NCI-H2107 treated with DMSO at 0.1 percent for 48 hours (cell line): ENCODE results near the gene USB1.

ENCODE experiments used
- DNase-seq: peaks from one replicate; lab custom pipeline; 2025; ENCODE audit not compliant: unreplicated experiment; lab: John Stamatoyannopoulos, UW

Gene USB1

GRCh38 chr16:58046054-58046881, 45.1 kb downstream of the USB1 start:
- no peak for DNase-seq

- DNase-seq, result no peak
Observed at GRCh38 chr16:58046936-58047335, 45.7 kb downstream of the USB1 start.

DNA sequence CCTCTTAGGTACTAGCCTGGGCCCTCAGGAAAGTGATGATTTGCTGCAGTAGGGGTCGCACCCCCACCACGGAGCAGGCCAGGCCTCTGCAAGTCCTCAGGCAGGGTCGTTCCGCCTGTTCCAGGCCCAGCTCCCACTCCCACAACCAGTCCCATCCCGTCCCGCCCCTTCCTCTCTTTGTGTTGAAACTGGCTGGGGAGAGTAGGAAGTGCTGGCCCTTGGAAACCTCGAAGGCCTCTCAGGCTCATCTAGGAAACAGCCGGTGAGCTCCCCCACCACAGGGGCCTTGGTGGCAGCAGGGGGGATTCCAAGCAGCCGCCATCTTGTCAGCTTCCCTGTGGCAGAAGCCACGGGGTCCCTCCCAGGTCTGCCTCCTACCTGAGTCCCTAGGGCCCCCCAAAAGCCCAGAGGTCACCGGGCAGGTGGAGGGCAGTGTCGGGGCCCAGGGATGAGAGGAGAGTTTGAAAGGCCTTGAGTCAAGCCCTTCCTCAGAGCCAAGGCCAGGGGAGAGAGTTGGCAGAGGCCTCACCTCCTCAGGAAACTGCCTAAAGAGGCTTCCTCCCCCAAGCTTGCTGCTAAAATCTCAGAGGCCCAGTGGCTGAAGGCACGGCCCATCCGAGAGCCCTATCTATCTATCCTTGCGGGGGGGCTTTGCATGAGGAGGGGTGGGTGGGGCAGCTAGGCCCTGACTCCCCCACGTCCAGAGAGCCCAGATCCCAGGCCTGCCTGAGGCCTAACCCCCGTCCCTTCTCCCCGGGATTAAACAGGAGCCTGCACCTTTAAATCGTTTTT, 46.5 kb downstream of the USB1 start:
- DNase-seq, result no peak

DNA sequence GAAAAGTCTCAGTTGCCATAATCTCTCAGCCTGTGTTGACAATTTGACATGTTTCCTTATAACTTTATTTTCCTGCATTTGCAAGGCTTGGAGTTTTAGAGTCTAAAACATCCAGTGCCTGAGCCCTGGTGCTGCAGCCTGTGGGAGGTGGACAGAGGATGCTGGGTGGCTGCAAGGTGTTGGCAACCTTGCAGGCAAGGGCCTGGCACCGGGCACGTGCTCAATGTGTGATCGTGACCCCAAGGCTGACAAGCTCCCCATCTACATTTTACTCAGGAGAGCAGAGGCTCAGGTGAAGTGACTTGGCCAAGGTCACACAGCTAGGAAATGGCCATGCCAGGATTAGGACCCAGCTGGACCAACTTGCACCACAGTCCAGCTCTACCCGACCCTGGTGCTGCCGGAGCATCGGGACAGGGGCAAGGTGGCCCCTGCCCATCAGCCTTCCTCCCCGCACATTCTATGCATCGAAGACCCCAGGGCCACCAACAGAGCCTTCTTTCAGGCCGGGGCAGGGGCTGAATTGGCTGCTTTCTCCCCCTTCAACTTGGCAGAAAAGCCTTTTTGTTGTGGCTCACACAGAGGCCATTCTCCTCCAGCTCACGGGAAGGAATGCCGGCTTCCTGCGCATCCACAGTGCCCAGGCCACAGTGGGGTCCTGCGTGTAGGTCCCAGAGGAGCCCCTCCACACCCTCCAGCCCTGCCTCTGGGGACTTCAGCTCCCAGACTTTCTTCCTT, 47.5 kb downstream of the USB1 start:
- DNase-seq, result no peak

DNA sequence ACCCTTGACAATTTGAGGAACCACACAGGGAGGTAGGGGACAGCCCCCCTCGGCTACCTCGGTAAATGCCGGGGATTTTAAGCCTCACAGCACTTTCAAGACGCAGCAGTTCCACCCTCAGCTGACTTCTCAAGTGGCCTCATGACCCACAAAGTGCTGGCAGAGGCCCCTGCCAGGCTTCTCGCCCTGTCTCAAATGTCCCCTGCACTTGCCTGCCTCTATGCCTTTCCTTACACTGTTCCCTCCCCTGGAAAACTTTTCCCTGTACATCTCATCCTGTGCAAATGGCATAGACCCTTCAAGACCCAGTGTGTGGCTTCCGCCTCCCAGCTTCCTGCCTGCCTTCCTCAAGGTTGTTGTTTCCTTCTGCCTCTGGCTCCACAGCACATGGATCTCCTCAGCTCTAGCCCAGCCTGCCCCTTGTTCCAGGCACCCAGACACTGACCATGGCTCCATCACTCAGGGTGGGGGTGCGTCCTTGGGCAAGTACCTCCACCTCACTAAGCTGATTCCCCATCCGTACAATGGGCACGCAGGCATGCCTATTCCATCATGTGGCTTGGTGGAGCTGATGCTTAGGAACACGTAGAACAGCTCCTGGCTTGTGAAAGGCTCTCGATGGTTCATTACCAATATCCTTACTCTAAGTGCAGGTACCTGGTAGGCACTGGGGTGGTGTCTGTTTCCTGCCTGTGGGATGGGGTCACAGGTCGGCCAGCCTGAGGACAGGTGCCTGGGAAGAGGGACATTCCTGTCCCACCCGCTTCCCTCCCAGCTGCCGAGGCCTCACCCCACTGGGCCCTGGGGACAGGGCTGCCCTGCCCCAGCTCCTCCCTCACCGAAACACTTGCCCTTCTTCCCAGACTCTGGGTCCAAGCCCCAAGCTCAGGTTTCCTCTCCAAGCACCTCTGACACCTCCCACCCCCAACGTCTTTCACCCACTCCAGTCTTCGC, 48.3 kb downstream of the USB1 start:
- DNase-seq, result no peak

GRCh38 chr16:58051296-58051695, 50.1 kb downstream of the USB1 start:
- no peak for DNase-seq

DNA sequence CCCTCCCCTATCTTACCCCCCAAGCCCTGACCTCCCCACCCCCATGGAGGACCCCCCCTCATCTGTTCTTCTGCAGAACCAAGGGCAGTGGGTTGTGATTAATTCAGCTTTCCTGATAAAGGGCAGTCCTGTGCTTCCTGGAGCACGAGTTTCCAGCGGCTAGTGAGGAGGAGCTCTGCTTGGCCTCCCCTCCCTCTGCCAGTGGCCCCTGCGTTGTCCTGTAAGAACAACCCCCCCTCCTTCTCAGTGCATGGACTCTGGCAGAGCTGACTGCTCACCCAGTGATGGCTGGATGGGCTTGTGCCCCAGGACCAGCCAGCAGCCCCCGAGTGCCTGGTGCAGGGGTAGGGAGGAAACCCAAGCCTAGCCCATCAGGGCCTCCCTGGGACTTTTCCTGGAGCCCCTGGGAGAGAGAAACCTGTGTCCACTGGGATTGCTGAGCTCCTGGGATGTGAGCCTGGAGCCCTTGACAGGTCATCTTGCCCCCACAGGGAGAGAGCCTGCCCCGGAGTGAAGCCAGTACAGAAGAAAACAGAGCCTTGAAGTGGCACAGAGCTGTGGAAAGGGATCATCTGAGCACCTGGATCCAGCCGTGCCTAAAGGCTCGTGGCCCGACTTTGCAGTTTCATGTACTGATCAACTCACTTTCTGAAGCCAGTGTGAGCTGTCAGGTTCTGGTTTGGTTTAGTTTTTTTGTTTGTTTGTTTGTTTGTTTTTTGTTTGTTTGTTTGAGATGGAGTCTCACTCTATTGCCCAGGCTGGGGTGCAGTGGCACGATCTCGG, 50.8 kb downstream of the USB1 start:
- DNase-seq, result no peak

DNA sequence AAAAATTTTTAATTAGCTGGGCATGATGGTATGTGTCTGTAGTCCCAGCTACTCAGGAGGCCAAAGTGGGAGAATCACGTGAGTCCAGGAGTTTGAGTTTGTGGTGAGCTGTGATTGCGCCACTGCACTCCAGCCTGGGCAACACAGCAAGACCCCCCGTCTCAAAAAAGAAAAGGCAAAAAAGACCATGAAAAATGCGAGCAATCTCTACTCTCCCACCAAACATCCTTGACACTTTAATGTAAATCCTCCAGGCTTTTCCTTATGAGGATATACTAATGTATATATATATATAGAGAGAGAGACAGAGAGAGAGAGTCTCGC, 52.4 kb downstream of the USB1 start:
- DNase-seq, result no peak

- no peak for DNase-seq
Observed at GRCh38 chr16:58054289-58054688, 53.1 kb downstream of the USB1 start.

DNA sequence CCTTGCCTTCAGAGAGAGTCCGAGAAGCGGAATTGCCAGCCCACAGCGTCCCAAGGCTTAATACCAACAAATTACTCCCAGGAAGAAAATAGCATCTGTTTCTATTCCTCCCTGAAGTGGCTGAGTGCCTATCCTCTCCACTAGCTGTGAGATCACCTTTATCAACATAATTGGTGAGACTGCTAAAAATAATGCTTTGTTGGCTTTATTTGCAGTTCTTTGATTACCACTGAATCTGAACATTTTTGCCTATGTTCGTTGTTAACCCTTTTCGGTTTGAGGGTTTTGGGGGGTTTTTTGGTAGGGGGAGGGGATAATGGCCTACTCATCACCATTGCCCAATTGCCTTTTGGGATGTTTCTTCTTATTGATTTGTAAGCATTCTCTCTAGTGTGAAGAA, 55.4 kb downstream of the USB1 start:
- no peak for DNase-seq

DNA sequence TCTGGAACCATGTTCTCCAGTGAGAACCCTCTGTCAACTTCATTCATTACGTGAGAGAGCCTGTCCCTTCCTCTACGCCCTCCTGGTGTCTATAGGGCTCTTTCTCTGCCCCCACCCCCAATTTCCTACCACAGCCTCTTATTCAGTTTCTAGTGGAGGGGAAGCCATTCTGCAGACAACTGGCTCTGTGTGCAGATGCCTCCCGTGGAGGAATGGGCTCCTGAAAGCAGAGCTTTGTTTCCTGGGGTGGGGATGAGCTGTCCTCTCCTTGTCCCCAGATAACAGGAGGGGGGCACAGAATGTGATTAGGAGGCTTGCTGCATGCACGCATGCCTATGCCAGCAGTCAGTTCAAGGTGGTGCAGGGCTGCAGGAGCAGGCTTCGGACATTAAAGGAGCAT, 55.9 kb downstream of the USB1 start:
- DNase-seq, result no peak

- no peak for DNase-seq
Observed at GRCh38 chr16:58057784-58058183, 56.6 kb downstream of the USB1 start.

GRCh38 chr16:58062821-58063220, 61.6 kb downstream of the USB1 start:
- DNase-seq, result no peak

GRCh38 chr16:58063377-58064076, 62.3 kb downstream of the USB1 start:
- DNase-seq, result no peak

DNA sequence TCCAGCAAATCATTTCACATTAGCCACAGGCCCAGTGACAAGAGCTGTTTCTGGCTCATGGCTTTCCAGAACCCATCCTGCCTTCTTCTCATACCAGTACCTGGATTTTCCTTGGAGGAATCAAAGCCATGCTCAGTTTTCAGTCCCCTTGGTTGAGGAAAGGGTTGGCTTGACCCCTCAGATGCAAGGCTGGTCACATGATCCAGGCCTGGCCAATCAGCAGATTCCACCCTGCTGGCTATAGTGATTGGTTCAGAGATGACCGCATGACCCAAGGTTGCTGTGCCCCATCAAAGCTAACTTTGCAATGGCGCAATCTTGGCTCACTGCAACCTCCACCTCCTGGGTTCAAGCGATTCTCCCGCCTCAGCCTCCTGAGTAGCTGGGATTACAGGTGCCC, 69.4 kb downstream of the USB1 start:
- no peak for DNase-seq
